ENCODE data around the gene SFXN3. TPM values are rescaled to one million over a fixed set of nuclear protein-coding genes. Genes with fewer than 3 reads are reported as not detected.

SFXN3 gene
- total and polyA plus RNA-seq, 2 experiments from 2014 or later, result 0.68 to 3.8 TPM

DNA sequence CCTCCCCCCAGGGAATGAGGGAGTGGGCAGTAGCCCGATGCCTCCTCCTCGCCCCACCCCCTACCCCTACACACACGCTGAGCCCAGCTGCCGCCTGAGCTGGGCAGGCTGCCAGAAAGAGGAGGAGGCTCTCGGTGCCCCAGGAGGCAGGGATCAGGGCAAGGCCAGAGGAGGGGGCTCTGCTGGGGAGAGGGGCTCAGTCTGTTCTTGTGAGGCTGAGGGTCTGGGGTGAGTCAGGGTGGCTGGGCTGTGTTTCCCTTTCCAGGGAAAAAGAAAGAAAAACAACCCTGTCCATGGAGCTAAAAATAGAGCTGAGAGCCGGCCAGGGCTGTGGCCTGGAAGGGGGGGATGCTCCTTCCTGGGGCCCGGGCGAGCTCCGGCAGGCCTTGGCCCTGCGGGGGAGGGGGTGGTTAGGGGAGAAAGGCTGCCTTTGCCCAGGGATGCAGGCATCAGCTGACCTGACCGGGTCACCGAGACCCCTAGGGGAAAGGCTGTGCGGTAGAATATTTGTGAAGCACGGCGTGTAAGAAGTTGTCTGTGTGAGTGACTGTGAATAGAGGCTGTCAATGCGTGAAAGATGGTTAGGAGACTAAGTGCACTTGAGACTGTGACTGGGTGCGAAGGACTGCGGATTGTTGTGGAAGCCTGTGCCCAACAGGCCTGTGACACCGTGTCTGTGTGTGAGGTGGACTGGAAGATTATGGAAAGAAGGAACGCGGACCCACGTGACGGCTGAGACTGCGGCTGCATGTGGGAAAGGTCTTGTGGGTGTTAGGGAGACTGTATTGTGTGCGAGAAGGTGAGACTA lies 32.6 kb upstream of the SFXN3 start:
- peaks cover 29% of the 10 kb centered on the region for H3F3A ChIP-seq (replicated peaks; ENCODE audit: low read depth)
- H3K9me2 ChIP-seq (ENCODE audit: insufficient read depth), result no peaks in the 10 kb centered on the region
- H3K36me3 Mint-ChIP-seq (ENCODE audit: low read depth), result peaks cover 26% of the 10 kb centered on the region
- peaks cover 8% of the 10 kb centered on the region for H3K36me3 ChIP-seq (ENCODE audit: insufficient read depth)
- DNase-seq (ENCODE audit: low spot score) (peak; percentile 76), ATAC-seq (peak; percentile 29)
- H3K27ac ChIP-seq (ENCODE audit: low read depth), result peak overlapping the region; percentile 95
- H3K4me3 Mint-ChIP-seq, result peak overlapping the region; percentile 76
- H4K20me1 ChIP-seq (replicated peaks; ENCODE audit: insufficient read depth), result no peaks in the 10 kb centered on the region; the same call in 1 of the 2 replicates
- H3K9me3 Mint-ChIP-seq, result no peaks in the 10 kb centered on the region; the same call in 2 of the 3 replicates
- peak overlapping the region; percentile 97 for H3K4me2 ChIP-seq
- H3K27me3 ChIP-seq (ENCODE audit: insufficient read depth), result no peaks in the 10 kb centered on the region
- peak overlapping the region; percentile 90 for H3K4me3 ChIP-seq
- H2AFZ ChIP-seq, result peak overlapping the region; percentile 74
- H3K27me3 Mint-ChIP-seq (ENCODE audit: insufficient read depth, low read depth, poor library complexity), result peaks cover 25% of the 10 kb centered on the region
- H3K4me1 ChIP-seq (ENCODE audit: insufficient read depth), result peaks cover 36% of the 10 kb centered on the region
- peaks cover 42% of the 10 kb centered on the region for H3K4me1 Mint-ChIP-seq
- peaks cover 22% of the 10 kb centered on the region for H3K79me2 ChIP-seq (replicated peaks; ENCODE audit: insufficient read depth)
- TF ChIP-seq POLR2AphosphoS5 (IDR thresholded peaks at IDR 0.05; ENCODE audit: low read depth) (0 out of 2 replicates have a peak, but pooled peaks have one; percentile 51), ZNF114 (CRISPR knock-in tag; IDR thresholded peaks at IDR 0.05) (no peak)
- H3K27ac Mint-ChIP-seq, result peak overlapping the region; percentile 71

DNA sequence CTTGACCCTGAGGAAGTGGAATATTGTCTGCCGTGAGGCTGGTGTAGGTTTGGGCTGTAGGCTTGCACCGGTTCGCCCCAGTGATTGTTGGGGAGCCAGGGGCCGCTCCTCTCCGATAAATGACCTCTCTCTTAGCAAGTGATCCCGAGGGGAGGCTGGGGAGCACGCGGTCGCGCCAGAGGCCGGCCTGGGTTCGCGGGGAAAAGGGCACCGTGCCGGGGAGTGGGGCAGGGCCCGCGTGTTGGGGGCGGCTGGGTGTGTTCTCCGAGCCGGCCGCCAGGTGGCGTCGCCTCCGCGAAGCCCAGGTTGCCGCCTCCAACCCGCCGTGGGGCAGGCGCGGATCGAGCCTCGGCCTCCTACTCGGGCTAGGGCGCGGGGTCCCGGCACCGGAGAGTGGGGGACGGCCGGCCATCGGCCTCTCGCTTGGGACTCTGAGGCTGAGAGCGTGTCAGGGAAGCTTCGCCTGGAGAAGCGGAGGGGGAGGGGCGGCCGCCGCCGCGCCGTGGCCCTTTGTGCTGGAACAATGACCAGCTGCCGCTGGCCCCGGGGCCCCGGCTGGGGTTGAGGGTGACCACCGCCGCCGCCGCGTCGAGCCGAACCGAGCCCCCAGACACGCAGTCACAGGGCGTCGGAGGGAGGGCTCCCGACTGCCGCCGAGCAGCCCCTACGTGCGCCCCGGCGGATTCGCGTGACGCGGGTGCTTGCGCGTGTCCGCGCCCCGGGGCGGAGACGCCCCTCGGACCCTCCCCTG lies 31.9 kb upstream of the SFXN3 start:
- no peak overlapping the region for H3K27ac ChIP-seq (ENCODE audit: low read depth)
- peak overlapping the region; percentile 52; the same call in 1 of the 2 replicates for H2AFZ ChIP-seq
- H3K36me3 ChIP-seq (ENCODE audit: insufficient read depth), result peaks cover 4% of the 10 kb centered on the region; the same call in 1 of the 2 replicates
- H3K79me2 ChIP-seq (replicated peaks; ENCODE audit: insufficient read depth), result peaks cover 22% of the 10 kb centered on the region
- peaks cover 25% of the 10 kb centered on the region for H3F3A ChIP-seq (replicated peaks; ENCODE audit: low read depth)
- peaks cover 36% of the 10 kb centered on the region for H3K4me1 ChIP-seq (ENCODE audit: insufficient read depth)
- H3K27me3 ChIP-seq (ENCODE audit: insufficient read depth), result no peaks in the 10 kb centered on the region
- Mint-ChIP-seq H3K4me1 (peaks cover 38% of the 10 kb centered on the region), H3K27me3 (ENCODE audit: insufficient read depth, low read depth, poor library complexity) (peaks cover 25% of the 10 kb centered on the region), H3K27ac (peak overlapping the region; percentile 71), H3K4me3 (peak overlapping the region; percentile 76), H3K36me3 (ENCODE audit: low read depth) (peaks cover 27% of the 10 kb centered on the region), H3K9me3 (no peaks in the 10 kb centered on the region; the same call in 2 of the 3 replicates)
- peak; percentile 11 for ATAC-seq
- no peaks in the 10 kb centered on the region for H3K9me2 ChIP-seq (ENCODE audit: insufficient read depth)
- peak; percentile 76 for DNase-seq (ENCODE audit: low spot score)
- H3K4me2 ChIP-seq, result peak overlapping the region; percentile 97
- H4K20me1 ChIP-seq (replicated peaks; ENCODE audit: insufficient read depth), result no peaks in the 10 kb centered on the region
- TF ChIP-seq EZH2phosphoT487 (IDR thresholded peaks at IDR 0.05; ENCODE audit: unreplicated experiment) (no peak), POLR2AphosphoS5 (IDR thresholded peaks at IDR 0.05; ENCODE audit: low read depth) (peak; percentile 39), CREB1 (CRISPR knock-in tag; IDR thresholded peaks at IDR 0.05; ENCODE audit: low read depth) (0 out of 2 replicates have a peak, but pooled peaks have one; percentile 4), EZH2 (IDR thresholded peaks at IDR 0.05; ENCODE audit: low read depth, unreplicated experiment) (peak; percentile 28)
- TF ChIP-seq, protein P1, sequence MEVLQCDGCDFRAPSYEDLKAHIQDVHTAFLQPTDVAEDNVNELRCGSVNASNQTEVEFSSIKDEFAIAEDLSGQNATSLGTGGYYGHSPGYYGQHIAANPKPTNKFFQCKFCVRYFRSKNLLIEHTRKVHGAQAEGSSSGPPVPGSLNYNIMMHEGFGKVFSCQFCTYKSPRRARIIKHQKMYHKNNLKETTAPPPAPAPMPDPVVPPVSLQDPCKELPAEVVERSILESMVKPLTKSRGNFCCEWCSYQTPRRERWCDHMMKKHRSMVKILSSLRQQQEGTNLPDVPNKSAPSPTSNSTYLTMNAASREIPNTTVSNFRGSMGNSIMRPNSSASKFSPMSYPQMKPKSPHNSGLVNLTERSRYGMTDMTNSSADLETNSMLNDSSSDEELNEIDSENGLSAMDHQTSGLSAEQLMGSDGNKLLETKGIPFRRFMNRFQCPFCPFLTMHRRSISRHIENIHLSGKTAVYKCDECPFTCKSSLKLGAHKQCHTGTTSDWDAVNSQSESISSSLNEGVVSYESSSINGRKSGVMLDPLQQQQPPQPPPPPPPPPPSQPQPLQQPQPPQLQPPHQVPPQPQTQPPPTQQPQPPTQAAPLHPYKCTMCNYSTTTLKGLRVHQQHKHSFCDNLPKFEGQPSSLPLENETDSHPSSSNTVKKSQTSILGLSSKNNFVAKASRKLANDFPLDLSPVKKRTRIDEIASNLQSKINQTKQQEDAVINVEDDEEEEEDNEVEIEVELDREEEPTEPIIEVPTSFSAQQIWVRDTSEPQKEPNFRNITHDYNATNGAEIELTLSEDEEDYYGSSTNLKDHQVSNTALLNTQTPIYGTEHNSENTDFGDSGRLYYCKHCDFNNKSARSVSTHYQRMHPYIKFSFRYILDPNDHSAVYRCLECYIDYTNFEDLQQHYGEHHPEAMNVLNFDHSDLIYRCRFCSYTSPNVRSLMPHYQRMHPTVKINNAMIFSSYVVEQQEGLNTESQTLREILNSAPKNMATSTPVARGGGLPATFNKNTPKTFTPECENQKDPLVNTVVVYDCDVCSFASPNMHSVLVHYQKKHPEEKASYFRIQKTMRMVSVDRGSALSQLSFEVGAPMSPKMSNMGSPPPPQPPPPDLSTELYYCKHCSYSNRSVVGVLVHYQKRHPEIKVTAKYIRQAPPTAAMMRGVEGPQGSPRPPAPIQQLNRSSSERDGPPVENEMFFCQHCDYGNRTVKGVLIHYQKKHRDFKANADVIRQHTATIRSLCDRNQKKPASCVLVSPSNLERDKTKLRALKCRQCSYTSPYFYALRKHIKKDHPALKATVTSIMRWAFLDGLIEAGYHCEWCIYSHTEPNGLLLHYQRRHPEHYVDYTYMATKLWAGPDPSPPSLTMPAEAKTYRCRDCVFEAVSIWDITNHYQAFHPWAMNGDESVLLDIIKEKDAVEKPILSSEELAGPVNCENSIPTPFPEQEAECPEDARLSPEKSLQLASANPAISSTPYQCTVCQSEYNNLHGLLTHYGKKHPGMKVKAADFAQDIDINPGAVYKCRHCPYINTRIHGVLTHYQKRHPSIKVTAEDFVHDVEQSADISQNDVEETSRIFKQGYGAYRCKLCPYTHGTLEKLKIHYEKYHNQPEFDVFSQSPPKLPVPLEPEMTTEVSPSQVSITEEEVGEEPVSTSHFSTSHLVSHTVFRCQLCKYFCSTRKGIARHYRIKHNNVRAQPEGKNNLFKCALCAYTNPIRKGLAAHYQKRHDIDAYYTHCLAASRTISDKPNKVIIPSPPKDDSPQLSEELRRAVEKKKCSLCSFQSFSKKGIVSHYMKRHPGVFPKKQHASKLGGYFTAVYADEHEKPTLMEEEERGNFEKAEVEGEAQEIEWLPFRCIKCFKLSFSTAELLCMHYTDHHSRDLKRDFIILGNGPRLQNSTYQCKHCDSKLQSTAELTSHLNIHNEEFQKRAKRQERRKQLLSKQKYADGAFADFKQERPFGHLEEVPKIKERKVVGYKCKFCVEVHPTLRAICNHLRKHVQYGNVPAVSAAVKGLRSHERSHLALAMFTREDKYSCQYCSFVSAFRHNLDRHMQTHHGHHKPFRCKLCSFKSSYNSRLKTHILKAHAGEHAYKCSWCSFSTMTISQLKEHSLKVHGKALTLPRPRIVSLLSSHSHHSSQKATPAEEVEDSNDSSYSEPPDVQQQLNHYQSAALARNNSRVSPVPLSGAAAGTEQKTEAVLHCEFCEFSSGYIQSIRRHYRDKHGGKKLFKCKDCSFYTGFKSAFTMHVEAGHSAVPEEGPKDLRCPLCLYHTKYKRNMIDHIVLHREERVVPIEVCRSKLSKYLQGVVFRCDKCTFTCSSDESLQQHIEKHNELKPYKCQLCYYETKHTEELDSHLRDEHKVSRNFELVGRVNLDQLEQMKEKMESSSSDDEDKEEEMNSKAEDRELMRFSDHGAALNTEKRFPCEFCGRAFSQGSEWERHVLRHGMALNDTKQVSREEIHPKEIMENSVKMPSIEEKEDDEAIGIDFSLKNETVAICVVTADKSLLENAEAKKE (CRISPR knock-in tag; IDR thresholded peaks at IDR 0.05), result no peak
- TF ChIP-seq, protein P2, sequence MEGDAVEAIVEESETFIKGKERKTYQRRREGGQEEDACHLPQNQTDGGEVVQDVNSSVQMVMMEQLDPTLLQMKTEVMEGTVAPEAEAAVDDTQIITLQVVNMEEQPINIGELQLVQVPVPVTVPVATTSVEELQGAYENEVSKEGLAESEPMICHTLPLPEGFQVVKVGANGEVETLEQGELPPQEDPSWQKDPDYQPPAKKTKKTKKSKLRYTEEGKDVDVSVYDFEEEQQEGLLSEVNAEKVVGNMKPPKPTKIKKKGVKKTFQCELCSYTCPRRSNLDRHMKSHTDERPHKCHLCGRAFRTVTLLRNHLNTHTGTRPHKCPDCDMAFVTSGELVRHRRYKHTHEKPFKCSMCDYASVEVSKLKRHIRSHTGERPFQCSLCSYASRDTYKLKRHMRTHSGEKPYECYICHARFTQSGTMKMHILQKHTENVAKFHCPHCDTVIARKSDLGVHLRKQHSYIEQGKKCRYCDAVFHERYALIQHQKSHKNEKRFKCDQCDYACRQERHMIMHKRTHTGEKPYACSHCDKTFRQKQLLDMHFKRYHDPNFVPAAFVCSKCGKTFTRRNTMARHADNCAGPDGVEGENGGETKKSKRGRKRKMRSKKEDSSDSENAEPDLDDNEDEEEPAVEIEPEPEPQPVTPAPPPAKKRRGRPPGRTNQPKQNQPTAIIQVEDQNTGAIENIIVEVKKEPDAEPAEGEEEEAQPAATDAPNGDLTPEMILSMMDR (conservative IDR thresholded peaks at IDR 0.05; ENCODE audit: low read depth in 2 of 2), result peak; percentile 71 to 79
- peak overlapping the region; percentile 90 for H3K4me3 ChIP-seq
